Measurements from ENCODE around the gene SMG1. TPM values are rescaled to one million over a fixed set of nuclear protein-coding genes. Genes with fewer than 3 reads are reported as not detected.

SMG1 gene
- total and polyA plus RNA-seq, 4 donors, result 11.3 to 139 (median 43.0) TPM

DNA sequence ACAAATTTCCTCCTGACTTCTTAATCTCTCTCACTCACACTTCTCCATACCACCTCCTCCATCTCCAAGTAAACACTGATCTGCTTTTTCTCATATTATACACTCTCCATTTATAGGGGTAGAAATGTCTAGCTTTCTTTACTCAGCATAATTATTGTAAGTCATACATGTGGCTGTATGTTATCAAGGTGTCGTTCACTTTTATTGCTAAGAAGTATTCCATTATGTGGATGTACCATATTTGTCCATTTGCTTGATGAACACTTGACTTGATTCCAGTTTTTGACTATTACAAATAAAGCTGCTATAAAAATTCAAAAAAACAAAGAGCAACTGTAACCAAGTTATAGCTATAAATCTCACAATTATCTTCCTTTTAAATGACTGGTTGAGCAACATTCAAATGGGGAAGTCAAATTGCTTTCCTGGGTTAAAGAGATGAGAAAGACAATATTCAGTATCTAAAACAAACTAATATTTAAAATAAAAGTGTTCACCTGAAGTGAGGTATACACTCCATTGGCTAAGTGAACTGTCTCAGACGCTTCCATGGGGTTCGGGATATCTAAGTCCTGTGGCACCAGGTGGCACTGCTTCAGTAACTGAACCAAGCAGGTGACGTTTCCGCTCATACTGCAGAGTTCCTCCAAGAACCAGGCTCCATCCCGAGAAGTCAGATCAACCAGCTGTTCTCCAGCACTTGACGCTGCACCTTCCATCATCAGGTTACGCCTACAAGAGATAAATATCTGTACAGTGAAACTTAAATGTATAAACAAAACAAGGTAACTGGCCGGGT, 92.3 kb downstream of the SMG1 start:
- H3K27me3 ChIP-seq (ENCODE audit: control insufficient read depth in 3 of 3, insufficient read depth in 3 of 3, low read length in 2 of 3), result no peaks in the 10 kb centered on the region
- ATAC-seq (ENCODE audit: insufficient read depth, low FRiP score) (no peak), DNase-seq (no peak)
- H3K9me3 ChIP-seq (ENCODE audit: control insufficient read depth in 4 of 4, insufficient read depth in 3 of 4, low read length in 3 of 4), result no peaks in the 10 kb centered on the region
- peaks cover 43 to 82% (median 58%) of the 10 kb centered on the region in 4 donors for H3K36me3 ChIP-seq (ENCODE audit: control insufficient read depth in 4 of 4, insufficient read depth in 4 of 4, low read length in 4 of 4)
- 92 to 94% methylated on average over 9 of the region's 9 CpGs for WGBS, 2 donors
- no peak overlapping the region for H3K27ac ChIP-seq (ENCODE audit: low read depth in 1 of 2, low read length in 1 of 2)
- TF ChIP-seq CTCF (IDR thresholded peaks at IDR 0.05; ENCODE audit: control extremely low read depth, extremely low read depth), result no peak
- H3K9ac ChIP-seq (ENCODE audit: insufficient read depth in 1 of 2, low read length in 2 of 2), result no peak overlapping the region
- no peaks in the 10 kb centered on the region for H3K4me1 ChIP-seq (ENCODE audit: control insufficient read depth in 5 of 5, insufficient read depth in 5 of 5, low read length in 5 of 5)
- H3K4me3 ChIP-seq, result no peak overlapping the region

DNA sequence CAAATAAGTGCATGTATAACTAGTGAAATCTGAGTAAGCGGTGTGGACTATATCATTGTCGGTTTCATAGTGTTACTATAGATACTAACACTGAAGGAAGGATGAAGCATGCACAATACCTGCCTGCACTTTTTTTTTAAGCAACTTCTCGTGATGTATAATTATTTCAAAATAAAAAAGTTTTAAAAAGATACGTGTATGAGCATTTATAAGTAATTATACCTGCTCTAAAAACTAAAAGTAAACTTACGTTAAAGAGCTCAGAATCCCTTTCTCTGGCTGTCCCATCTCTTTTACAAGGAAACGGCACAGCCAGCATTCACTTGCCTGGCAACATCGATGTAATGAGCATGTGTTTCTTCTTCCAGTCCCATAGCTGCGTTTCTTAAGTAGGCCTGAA, 93.6 kb downstream of the SMG1 start:
- no peak for TF ChIP-seq CTCF (IDR thresholded peaks at IDR 0.05; ENCODE audit: control extremely low read depth, extremely low read depth)
- H3K4me1 ChIP-seq (ENCODE audit: control insufficient read depth in 5 of 5, insufficient read depth in 5 of 5, low read length in 5 of 5), result no peaks in the 10 kb centered on the region
- WGBS, 2 donors, result 92 to 97% methylated on average over 8 of the region's 8 CpGs
- no peak overlapping the region for H3K9ac ChIP-seq (ENCODE audit: insufficient read depth in 1 of 2, low read length in 2 of 2)
- no peaks in the 10 kb centered on the region for H3K27me3 ChIP-seq (ENCODE audit: control insufficient read depth in 3 of 3, insufficient read depth in 3 of 3, low read length in 2 of 3)
- DNase-seq, result no peak
- peaks cover 44 to 79% (median 56%) of the 10 kb centered on the region in 4 donors for H3K36me3 ChIP-seq (ENCODE audit: control insufficient read depth in 4 of 4, insufficient read depth in 4 of 4, low read length in 4 of 4)
- no peak overlapping the region for H3K27ac ChIP-seq (ENCODE audit: low read depth in 1 of 2, low read length in 1 of 2)
- no peaks in the 10 kb centered on the region for H3K9me3 ChIP-seq (ENCODE audit: control insufficient read depth in 4 of 4, insufficient read depth in 3 of 4, low read length in 3 of 4)
- ATAC-seq (ENCODE audit: insufficient read depth, low FRiP score), result no peak
- no peak overlapping the region for H3K4me3 ChIP-seq

DNA sequence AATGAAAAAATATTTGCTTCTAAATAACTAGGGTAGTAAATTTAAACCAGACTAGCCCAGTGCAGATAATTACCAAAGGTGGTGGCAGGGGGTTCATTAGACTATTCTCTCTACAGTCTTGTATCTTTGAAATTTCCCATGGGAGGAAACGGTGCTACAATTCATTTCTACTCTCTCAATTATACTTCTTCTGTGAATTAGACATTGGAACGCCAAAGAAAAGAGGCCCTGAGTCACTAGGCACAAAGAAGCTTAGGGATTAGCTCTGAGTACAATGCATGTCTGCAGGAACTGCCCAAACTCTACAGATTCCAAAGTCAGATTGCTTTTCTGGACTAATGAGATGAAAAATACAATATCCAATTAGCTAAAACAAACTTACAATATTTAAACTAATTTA, 94.2 kb downstream of the SMG1 start:
- no peak for ATAC-seq (ENCODE audit: insufficient read depth, low FRiP score)
- Histone ChIP-seq H3K4me3 (no peak overlapping the region), H3K9ac (ENCODE audit: insufficient read depth in 1 of 2, low read length in 2 of 2) (no peak overlapping the region), H3K27me3 (ENCODE audit: control insufficient read depth in 3 of 3, insufficient read depth in 3 of 3, low read length in 2 of 3) (no peaks in the 10 kb centered on the region), H3K36me3 (ENCODE audit: control insufficient read depth in 4 of 4, insufficient read depth in 4 of 4, low read length in 4 of 4) (peaks cover 42 to 74% (median 52%) of the 10 kb centered on the region in 4 donors), H3K9me3 (ENCODE audit: control insufficient read depth in 4 of 4, insufficient read depth in 3 of 4, low read length in 3 of 4) (no peaks in the 10 kb centered on the region), H3K27ac (ENCODE audit: low read depth in 1 of 2, low read length in 1 of 2) (no peak overlapping the region), H3K4me1 (ENCODE audit: control insufficient read depth in 5 of 5, insufficient read depth in 5 of 5, low read length in 5 of 5) (no peaks in the 10 kb centered on the region)
- 93 to 94% methylated on average over 2 of the region's 2 CpGs for WGBS, 2 donors
- no peak for DNase-seq
- TF ChIP-seq CTCF (IDR thresholded peaks at IDR 0.05; ENCODE audit: control extremely low read depth, extremely low read depth), result no peak
